ENCODE results near the gene DAB1. TPM values are rescaled to one million over a fixed set of nuclear protein-coding genes. Genes with fewer than 3 reads are reported as not detected.

The DAB1 gene
- total and polyA plus RNA-seq, 2 of the 8 experiments (the other 6 are each of a cell fraction or from before 2014, with no cell fraction given) = 4.4 to 11.8 TPM

DNA sequence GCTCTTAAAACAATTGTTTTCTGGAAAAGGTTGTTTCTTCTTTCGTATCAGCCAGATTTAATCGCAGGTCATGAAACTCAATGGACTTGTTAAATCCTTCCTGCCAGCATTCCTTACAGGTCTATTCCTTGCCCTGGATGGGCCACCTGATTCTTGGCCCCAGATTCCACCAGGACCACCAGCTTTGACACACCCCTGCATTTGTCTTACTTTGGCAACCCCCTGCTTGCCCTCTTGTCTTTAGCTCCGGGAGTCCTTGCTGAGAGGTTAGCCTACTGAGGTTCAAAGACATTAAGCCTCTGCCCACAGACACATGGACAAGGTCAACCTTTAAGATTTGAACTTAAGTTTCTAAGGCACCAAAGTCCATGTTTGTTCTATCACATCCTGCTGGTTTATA, 27.1 kb upstream of the DAB1 start (continued):
- TF ChIP-seq, protein P1, sequence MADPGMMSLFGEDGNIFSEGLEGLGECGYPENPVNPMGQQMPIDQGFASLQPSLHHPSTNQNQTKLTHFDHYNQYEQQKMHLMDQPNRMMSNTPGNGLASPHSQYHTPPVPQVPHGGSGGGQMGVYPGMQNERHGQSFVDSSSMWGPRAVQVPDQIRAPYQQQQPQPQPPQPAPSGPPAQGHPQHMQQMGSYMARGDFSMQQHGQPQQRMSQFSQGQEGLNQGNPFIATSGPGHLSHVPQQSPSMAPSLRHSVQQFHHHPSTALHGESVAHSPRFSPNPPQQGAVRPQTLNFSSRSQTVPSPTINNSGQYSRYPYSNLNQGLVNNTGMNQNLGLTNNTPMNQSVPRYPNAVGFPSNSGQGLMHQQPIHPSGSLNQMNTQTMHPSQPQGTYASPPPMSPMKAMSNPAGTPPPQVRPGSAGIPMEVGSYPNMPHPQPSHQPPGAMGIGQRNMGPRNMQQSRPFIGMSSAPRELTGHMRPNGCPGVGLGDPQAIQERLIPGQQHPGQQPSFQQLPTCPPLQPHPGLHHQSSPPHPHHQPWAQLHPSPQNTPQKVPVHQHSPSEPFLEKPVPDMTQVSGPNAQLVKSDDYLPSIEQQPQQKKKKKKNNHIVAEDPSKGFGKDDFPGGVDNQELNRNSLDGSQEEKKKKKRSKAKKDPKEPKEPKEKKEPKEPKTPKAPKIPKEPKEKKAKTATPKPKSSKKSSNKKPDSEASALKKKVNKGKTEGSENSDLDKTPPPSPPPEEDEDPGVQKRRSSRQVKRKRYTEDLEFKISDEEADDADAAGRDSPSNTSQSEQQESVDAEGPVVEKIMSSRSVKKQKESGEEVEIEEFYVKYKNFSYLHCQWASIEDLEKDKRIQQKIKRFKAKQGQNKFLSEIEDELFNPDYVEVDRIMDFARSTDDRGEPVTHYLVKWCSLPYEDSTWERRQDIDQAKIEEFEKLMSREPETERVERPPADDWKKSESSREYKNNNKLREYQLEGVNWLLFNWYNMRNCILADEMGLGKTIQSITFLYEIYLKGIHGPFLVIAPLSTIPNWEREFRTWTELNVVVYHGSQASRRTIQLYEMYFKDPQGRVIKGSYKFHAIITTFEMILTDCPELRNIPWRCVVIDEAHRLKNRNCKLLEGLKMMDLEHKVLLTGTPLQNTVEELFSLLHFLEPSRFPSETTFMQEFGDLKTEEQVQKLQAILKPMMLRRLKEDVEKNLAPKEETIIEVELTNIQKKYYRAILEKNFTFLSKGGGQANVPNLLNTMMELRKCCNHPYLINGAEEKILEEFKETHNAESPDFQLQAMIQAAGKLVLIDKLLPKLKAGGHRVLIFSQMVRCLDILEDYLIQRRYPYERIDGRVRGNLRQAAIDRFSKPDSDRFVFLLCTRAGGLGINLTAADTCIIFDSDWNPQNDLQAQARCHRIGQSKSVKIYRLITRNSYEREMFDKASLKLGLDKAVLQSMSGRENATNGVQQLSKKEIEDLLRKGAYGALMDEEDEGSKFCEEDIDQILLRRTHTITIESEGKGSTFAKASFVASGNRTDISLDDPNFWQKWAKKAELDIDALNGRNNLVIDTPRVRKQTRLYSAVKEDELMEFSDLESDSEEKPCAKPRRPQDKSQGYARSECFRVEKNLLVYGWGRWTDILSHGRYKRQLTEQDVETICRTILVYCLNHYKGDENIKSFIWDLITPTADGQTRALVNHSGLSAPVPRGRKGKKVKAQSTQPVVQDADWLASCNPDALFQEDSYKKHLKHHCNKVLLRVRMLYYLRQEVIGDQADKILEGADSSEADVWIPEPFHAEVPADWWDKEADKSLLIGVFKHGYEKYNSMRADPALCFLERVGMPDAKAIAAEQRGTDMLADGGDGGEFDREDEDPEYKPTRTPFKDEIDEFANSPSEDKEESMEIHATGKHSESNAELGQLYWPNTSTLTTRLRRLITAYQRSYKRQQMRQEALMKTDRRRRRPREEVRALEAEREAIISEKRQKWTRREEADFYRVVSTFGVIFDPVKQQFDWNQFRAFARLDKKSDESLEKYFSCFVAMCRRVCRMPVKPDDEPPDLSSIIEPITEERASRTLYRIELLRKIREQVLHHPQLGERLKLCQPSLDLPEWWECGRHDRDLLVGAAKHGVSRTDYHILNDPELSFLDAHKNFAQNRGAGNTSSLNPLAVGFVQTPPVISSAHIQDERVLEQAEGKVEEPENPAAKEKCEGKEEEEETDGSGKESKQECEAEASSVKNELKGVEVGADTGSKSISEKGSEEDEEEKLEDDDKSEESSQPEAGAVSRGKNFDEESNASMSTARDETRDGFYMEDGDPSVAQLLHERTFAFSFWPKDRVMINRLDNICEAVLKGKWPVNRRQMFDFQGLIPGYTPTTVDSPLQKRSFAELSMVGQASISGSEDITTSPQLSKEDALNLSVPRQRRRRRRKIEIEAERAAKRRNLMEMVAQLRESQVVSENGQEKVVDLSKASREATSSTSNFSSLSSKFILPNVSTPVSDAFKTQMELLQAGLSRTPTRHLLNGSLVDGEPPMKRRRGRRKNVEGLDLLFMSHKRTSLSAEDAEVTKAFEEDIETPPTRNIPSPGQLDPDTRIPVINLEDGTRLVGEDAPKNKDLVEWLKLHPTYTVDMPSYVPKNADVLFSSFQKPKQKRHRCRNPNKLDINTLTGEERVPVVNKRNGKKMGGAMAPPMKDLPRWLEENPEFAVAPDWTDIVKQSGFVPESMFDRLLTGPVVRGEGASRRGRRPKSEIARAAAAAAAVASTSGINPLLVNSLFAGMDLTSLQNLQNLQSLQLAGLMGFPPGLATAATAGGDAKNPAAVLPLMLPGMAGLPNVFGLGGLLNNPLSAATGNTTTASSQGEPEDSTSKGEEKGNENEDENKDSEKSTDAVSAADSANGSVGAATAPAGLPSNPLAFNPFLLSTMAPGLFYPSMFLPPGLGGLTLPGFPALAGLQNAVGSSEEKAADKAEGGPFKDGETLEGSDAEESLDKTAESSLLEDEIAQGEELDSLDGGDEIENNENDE (IDR thresholded peaks at IDR 0.05; ENCODE audit: insufficient replicate concordance, low read length) = no peak
- TF ChIP-seq MAX (IDR thresholded peaks at IDR 0.05) (no peak), RAD21 (IDR thresholded peaks at IDR 0.05 in 1 of 2, conservative IDR thresholded peaks at IDR 0.05 in 1 of 2; ENCODE audit: low read depth in 2 of 2, low read length in 2 of 2) (0 out of 4 replicates have a peak, but pooled peaks of 1 of the 2 experiments have one; percentile 5), JUND (IDR thresholded peaks at IDR 0.05; ENCODE audit: low read length) (no peak)
- TF ChIP-seq, protein P2, sequence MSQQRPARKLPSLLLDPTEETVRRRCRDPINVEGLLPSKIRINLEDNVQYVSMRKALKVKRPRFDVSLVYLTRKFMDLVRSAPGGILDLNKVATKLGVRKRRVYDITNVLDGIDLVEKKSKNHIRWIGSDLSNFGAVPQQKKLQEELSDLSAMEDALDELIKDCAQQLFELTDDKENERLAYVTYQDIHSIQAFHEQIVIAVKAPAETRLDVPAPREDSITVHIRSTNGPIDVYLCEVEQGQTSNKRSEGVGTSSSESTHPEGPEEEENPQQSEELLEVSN (IDR thresholded peaks at IDR 0.05) = no peak

Measured in H1 (cell line).